GM23248 (cell line): Measurements from ENCODE around the gene TAS1R2.

Source experiments
- EZH2 ChIP-seq: fragments of 200-600 bp; sonication (generic); IDR thresholded peaks from 2 replicates; pipeline ENCODE4 v1.6.1; 2018; ENCODE audit warnings: antibody characterized with exemption, mild to moderate bottlenecking; ENCODE audit not compliant: insufficient read depth, poor library complexity, severe bottlenecking
- EZH2phosphoT487 ChIP-seq: fragments of 200-600 bp; sonication (generic); IDR thresholded peaks from 2 replicates; pipeline ENCODE4 v1.6.1; 2018; ENCODE audit warnings: antibody characterized with exemption, moderate library complexity, mild to moderate bottlenecking, low read depth; ENCODE audit not compliant: insufficient read depth

GRCh38 chr1:18792747-18793146, 66.7 kb downstream of the TAS1R2 start:
- TF ChIP-seq EZH2 (no peak), EZH2phosphoT487 (no peak)
